Measurements from ENCODE around the gene ZNF609. TPM values are rescaled to one million over a fixed set of nuclear protein-coding genes. Genes with fewer than 3 reads are reported as not detected.

The ZNF609 gene
- total and polyA plus RNA-seq, 2 of the 13 experiments (the other 11 are each of a cell fraction or from before 2014, with no cell fraction given): 8.9 to 9.9 TPM

- no peak for TF ChIP-seq MLXIP (CRISPR knock-in tag; IDR thresholded peaks at IDR 0.05; ENCODE audit: borderline replicate concordance)
- TF ChIP-seq ZNF720 (CRISPR knock-in tag; IDR thresholded peaks at IDR 0.05): no peak
- peak; percentile 92 for TF ChIP-seq TBX2 (CRISPR knock-in tag; IDR thresholded peaks at IDR 0.05; ENCODE audit: borderline replicate concordance)
- no peak for TF ChIP-seq ZNF232 (CRISPR knock-in tag; IDR thresholded peaks at IDR 0.05; ENCODE audit: borderline replicate concordance)
- peak; percentile 85 for TF ChIP-seq RCOR2 (CRISPR knock-in tag; IDR thresholded peaks at IDR 0.05)
- 0 out of 2 replicates have a peak, but pooled peaks have one; percentile 29 for TF ChIP-seq THAP11 (CRISPR knock-in tag; IDR thresholded peaks at IDR 0.05)
- no peak for TF ChIP-seq ZFP82 (CRISPR knock-in tag; IDR thresholded peaks at IDR 0.05; ENCODE audit: borderline replicate concordance)
- TF ChIP-seq GABPB1 (CRISPR knock-in tag; IDR thresholded peaks at IDR 0.05): peak; percentile 25; the same call in 1 of the 2 replicates
- no peak for TF ChIP-seq ZNF572 (CRISPR knock-in tag; IDR thresholded peaks at IDR 0.05)
- TF ChIP-seq ZXDC (CRISPR knock-in tag; IDR thresholded peaks at IDR 0.05): no peak
- no peak for TF ChIP-seq AGO2 (optimal IDR thresholded peaks at IDR 0.05; ENCODE audit: low read depth, low read length)
- TF ChIP-seq FOXP4 (CRISPR knock-in tag; IDR thresholded peaks at IDR 0.05): peak; percentile 49
- no peak for TF ChIP-seq SMARCE1 (IDR thresholded peaks at IDR 0.05; ENCODE audit: borderline replicate concordance)
- TF ChIP-seq ADNP (CRISPR knock-in tag; IDR thresholded peaks at IDR 0.05): no peak
- TF ChIP-seq CBX5 (CRISPR knock-in tag; IDR thresholded peaks at IDR 0.05; ENCODE audit: borderline replicate concordance): 0 out of 2 replicates have a peak, but pooled peaks have one; percentile 39
- TF ChIP-seq HNF1A (IDR thresholded peaks at IDR 0.05; ENCODE audit: low read depth): no peak
- no peak for TF ChIP-seq HNF1A (CRISPR knock-in tag; IDR thresholded peaks at IDR 0.05; ENCODE audit: borderline replicate concordance)
- TF ChIP-seq ZNF205 (CRISPR knock-in tag; IDR thresholded peaks at IDR 0.05): peak; percentile 74; the same call in 1 of the 2 replicates
Observed at GRCh38 chr15:64732156-64732860, 271.9 kb downstream of the ZNF609 start (continued).
